Stomach smooth muscle (tissue), 2 donors: ENCODE results near the gene POU3F2.

Experiments
- H3K27ac ChIP-seq: one replicate; pipeline ENCODE4 v1.7.0; 2013; ENCODE audit warnings: mild to moderate bottlenecking, low read length, inconsistent platforms
- H3K27me3 ChIP-seq, 2 donors: one replicate each; pipeline ENCODE4 v1.7.0; 2013; ENCODE audit warnings: low read length in 2 of 2; ENCODE audit not compliant: insufficient read depth in 2 of 2, control insufficient read depth in 1 of 2
- H3K36me3 ChIP-seq, 2 donors: one replicate each; pipeline ENCODE4 v1.7.0; 2013; ENCODE audit warnings: low read length in 2 of 2; ENCODE audit not compliant: control insufficient read depth in 2 of 2, insufficient read depth in 2 of 2
- H3K4me1 ChIP-seq: one replicate; pipeline ENCODE4 v1.7.0; 2013; ENCODE audit warnings: low read length; ENCODE audit not compliant: control insufficient read depth, insufficient read depth
- H3K4me3 ChIP-seq, 2 donors: one replicate each; pipeline ENCODE4 v1.7.0; 2013; ENCODE audit warnings: low read length in 2 of 2
- H3K9ac ChIP-seq, 2 donors: one replicate each; pipeline ENCODE4 v1.7.0; 2013; ENCODE audit warnings: low read length in 2 of 2, mild to moderate bottlenecking in 1 of 2
- H3K9me3 ChIP-seq, 2 donors: one replicate each; pipeline ENCODE4 v1.7.0; 2013; ENCODE audit warnings: low read length in 2 of 2; ENCODE audit not compliant: control insufficient read depth in 2 of 2
- donor health status: healthy.
- donor health status: Pancreatic carcinoma.

Gene POU3F2

GRCh38 chr6:98847416-98847778, 13.0 kb downstream of the POU3F2 start:
- peaks cover 57 to 68% of the 10 kb centered on the region in 2 donors for H3K27me3 ChIP-seq
- no peak overlapping the region for H3K4me3 ChIP-seq

GRCh38 chr6:98847779-98848538, 13.6 kb downstream of the POU3F2 start:
- no peak overlapping the region for H3K4me3 ChIP-seq
- H3K27me3 ChIP-seq = peaks cover 51 to 63% of the 10 kb centered on the region in 2 donors
- no peaks in the 10 kb centered on the region for H3K36me3 ChIP-seq
- H3K4me1 ChIP-seq = peaks cover 11% of the 10 kb centered on the region
- H3K9ac ChIP-seq = no peak overlapping the region
- no peaks in the 10 kb centered on the region for H3K9me3 ChIP-seq
- no peak overlapping the region for H3K27ac ChIP-seq

More at GRCh38 chr6:98847416-98847778, 13.0 kb downstream of the POU3F2 start:
- peaks cover 11% of the 10 kb centered on the region for H3K4me1 ChIP-seq
- H3K36me3 ChIP-seq = no peaks in the 10 kb centered on the region
- H3K9ac ChIP-seq = no peak overlapping the region
- no peak overlapping the region for H3K27ac ChIP-seq
- H3K9me3 ChIP-seq = no peaks in the 10 kb centered on the region

- peaks cover 47 to 56% of the 10 kb centered on the region in 2 donors for H3K27me3 ChIP-seq
- no peaks in the 10 kb centered on the region for H3K9me3 ChIP-seq
- H3K4me1 ChIP-seq = peaks cover 11% of the 10 kb centered on the region
- H3K36me3 ChIP-seq = no peaks in the 10 kb centered on the region
- H3K4me3 ChIP-seq = no peak overlapping the region
- no peak overlapping the region for H3K9ac ChIP-seq
- no peak overlapping the region for H3K27ac ChIP-seq
Observed at GRCh38 chr6:98848539-98849242, 14.3 kb downstream of the POU3F2 start.

- Histone ChIP-seq H3K36me3 (peaks cover 0 to 3% of the 10 kb centered on the region in 2 donors), H3K9me3 (no peaks in the 10 kb centered on the region), H3K27ac (no peak overlapping the region), H3K4me3 (no peak overlapping the region), H3K9ac (no peak overlapping the region), H3K4me1 (no peaks in the 10 kb centered on the region), H3K27me3 (no peaks in the 10 kb centered on the region)
Observed at GRCh38 chr6:98864497-98864896, 30.1 kb downstream of the POU3F2 start.

GRCh38 chr6:98871057-98871456, 36.7 kb downstream of the POU3F2 start:
- Histone ChIP-seq H3K27ac (no peak overlapping the region), H3K4me1 (no peaks in the 10 kb centered on the region), H3K27me3 (no peaks in the 10 kb centered on the region), H3K36me3 (peaks cover 3 to 9% of the 10 kb centered on the region in 2 donors), H3K9me3 (no peaks in the 10 kb centered on the region), H3K9ac (no peak overlapping the region), H3K4me3 (no peak overlapping the region)

- H3K27me3 ChIP-seq = no peaks in the 10 kb centered on the region
- no peak overlapping the region for H3K4me3 ChIP-seq
- peaks cover 3 to 9% of the 10 kb centered on the region in 2 donors for H3K36me3 ChIP-seq
- no peaks in the 10 kb centered on the region for H3K4me1 ChIP-seq
- no peak overlapping the region for H3K9ac ChIP-seq
- no peak overlapping the region for H3K27ac ChIP-seq
- no peaks in the 10 kb centered on the region for H3K9me3 ChIP-seq
Observed at GRCh38 chr6:98871821-98872220, 37.4 kb downstream of the POU3F2 start.

- H3K9me3 ChIP-seq = no peaks in the 10 kb centered on the region
- H3K36me3 ChIP-seq = peaks cover 6 to 11% of the 10 kb centered on the region in 2 donors
- H3K4me1 ChIP-seq = no peaks in the 10 kb centered on the region
- no peak overlapping the region for H3K9ac ChIP-seq
- H3K27ac ChIP-seq = no peak overlapping the region
- H3K4me3 ChIP-seq = no peak overlapping the region
- no peaks in the 10 kb centered on the region for H3K27me3 ChIP-seq
Observed at GRCh38 chr6:98875375-98875774, 41.0 kb downstream of the POU3F2 start.

- Histone ChIP-seq H3K27me3 (no peaks in the 10 kb centered on the region), H3K36me3 (peaks cover 4 to 6% of the 10 kb centered on the region in 2 donors), H3K9me3 (no peaks in the 10 kb centered on the region), H3K4me3 (no peak overlapping the region), H3K27ac (no peak overlapping the region), H3K4me1 (no peaks in the 10 kb centered on the region), H3K9ac (no peak overlapping the region)
Observed at GRCh38 chr6:98877250-98877649, 42.9 kb downstream of the POU3F2 start.

GRCh38 chr6:98880486-98880885, 46.1 kb downstream of the POU3F2 start:
- H3K4me1 ChIP-seq = no peaks in the 10 kb centered on the region
- no peak overlapping the region for H3K4me3 ChIP-seq
- H3K9me3 ChIP-seq = no peaks in the 10 kb centered on the region
- no peaks in the 10 kb centered on the region for H3K27me3 ChIP-seq
- no peak overlapping the region for H3K9ac ChIP-seq
- H3K36me3 ChIP-seq = peaks cover 4% of the 10 kb centered on the region in 2 donors
- H3K27ac ChIP-seq = no peak overlapping the region

GRCh38 chr6:98885330-98885729, 51.0 kb downstream of the POU3F2 start:
- Histone ChIP-seq H3K4me1 (no peaks in the 10 kb centered on the region), H3K36me3 (no peaks in the 10 kb centered on the region), H3K27me3 (no peaks in the 10 kb centered on the region), H3K9me3 (no peaks in the 10 kb centered on the region), H3K4me3 (no peak overlapping the region), H3K27ac (no peak overlapping the region), H3K9ac (no peak overlapping the region)

GRCh38 chr6:98887650-98888049, 53.3 kb downstream of the POU3F2 start:
- Histone ChIP-seq H3K27me3 (no peaks in the 10 kb centered on the region), H3K9me3 (no peaks in the 10 kb centered on the region), H3K4me3 (no peak overlapping the region), H3K36me3 (peaks cover 1 to 3% of the 10 kb centered on the region in 2 donors), H3K4me1 (no peaks in the 10 kb centered on the region), H3K27ac (no peak overlapping the region), H3K9ac (no peak overlapping the region)
